Measurements from ENCODE around the gene SAYSD1.

The SAYSD1 gene

DNA sequence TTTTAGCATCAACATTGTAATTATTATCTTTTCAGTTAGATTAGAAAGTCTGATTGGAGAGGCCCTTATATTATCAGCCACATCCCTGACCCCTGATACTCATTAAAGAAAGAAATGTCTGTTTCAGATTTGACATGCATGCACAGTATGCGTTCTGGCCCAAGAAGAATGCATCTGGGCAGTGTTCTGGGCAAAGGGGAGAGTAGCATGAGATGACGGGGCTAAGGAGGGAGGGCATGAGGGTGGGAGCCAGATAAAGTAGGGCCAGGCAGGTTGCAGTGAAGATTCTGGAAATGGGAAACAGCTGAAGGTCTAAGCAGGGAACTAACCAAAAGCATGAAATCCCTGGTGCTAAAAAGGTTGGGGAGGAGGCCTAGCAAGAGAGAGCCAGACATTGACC, 7.3 kb downstream of the SAYSD1 start:
- DNase-seq = no peak

DNA sequence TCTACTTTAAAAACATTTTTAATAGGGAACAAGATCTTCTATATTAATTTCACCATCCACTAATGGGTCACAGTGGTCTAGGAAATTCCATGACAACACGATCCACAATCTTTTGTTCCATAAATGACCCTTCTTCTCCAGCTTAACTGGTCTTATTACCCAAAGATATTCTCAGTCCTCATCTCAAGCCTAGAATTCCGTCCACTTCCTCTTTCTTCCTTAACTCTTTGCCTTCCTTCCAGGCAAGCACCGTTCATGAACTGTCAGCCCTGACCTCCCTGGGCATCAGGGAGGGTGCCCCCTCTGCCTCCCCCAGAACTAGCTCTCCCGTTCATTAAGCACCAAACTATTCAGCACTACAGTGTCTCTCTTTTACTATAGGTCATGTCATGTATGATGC, 8.0 kb downstream of the SAYSD1 start:
- DNase-seq = no peak

DNA sequence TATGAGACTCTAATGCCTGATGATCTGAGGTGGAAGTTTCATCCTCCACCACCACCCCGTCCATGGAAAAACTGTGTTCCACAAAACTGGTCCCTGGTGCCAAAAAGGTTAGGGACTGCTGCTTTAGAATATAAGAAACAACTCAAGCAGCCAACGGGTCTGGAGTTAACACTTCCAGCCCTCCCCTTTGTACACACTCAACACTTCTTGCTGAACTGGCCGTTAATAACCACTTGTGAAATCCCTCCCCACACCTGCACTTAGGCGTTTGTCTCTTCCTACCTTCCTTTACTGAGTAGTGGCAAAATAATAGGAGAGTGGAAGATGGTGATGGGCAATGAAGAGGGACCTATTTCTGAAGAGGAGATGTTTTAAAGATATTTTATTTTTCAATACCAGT, 10.5 kb downstream of the SAYSD1 start:
- no peak for DNase-seq

DNA sequence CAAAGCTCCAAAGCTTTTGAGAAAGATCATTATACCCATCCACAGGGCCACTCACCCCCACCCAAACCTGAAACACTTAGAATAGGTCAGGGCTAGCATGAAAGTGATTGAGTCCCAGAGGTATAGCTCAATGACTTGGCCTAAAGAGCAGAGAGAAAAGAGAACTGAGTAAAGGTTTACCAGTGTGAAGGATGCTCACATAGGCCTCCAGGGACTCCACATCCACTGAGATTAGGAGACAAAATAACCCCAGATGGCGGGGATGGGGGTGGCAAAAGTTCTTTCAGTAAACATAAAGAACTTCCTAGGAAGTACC, 12.2 kb downstream of the SAYSD1 start:
- DNase-seq = no peak

DNA sequence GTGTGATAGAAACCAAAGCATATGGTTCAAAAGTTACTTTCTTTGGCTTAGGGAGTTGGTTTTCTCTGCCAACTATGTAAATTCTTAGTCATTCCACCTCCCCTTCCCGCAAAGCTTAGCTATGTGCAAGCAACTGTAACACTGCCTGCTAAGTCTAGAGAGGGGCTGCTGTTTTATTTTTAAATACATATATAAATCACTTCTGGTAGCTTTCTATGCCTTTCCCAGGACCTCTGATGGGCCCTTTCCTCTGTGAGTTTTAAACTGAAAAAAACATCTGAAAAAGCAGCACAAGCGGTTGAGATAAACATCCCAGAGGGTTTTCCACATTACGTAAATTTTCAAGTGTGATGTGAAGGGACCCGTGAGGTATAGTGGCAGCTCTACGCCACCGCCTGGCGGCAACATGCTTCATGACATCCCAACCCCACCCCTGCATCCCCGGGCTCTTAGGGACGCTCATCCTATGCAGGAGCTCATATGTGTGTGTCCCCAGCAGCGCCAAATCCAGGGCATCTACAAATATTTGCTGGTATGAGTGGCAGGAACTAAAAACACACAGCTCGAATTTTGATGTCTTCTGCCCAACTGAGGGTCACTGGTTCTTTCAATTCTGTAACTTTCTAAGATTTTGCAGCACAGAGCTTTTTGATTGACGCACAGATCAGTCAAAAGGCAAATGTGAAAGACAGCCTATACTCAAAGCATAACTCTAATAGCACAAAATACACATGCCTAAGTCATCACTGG, 12.7 kb downstream of the SAYSD1 start:
- DNase-seq = peak; percentile 55

DNA sequence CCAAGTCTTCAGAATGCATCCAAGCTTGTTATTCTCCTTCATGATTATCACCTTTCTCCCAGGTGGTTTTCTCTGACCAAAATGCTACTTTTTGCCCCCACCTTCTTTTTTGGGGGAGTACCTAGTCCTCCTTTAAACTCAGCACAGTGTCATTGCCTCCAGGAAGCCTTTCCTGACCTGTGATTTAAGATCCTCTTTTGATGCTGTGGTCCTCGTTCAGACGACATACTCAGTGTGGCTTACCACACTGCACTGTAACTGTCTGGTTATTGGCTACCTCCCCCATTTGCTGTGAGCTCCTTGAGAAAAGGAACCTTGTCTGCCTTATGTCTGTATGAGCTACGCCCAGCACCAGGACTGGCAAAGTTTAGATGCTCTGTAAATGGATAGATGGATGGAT, 14.6 kb downstream of the SAYSD1 start:
- no peak for DNase-seq

DNA sequence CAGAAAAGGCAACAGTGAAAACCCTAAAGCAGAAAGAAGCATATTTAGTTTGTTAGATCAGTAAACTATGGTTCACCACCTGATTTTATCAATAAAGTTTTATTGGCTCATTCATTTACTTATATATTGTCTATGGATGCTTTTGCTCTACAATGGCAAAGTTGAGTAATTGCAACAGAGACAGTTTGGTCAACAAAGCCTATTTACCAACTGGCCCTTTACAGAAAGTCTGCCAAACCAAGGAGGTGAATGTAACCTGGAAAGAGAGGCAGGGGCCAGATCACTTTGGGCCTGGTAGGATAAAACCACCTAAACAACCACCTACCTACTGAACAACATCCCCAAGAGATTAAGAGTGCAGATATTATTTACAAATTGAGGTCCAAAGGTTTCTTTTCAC, 19.4 kb downstream of the SAYSD1 start:
- DNase-seq = no peak

DNA sequence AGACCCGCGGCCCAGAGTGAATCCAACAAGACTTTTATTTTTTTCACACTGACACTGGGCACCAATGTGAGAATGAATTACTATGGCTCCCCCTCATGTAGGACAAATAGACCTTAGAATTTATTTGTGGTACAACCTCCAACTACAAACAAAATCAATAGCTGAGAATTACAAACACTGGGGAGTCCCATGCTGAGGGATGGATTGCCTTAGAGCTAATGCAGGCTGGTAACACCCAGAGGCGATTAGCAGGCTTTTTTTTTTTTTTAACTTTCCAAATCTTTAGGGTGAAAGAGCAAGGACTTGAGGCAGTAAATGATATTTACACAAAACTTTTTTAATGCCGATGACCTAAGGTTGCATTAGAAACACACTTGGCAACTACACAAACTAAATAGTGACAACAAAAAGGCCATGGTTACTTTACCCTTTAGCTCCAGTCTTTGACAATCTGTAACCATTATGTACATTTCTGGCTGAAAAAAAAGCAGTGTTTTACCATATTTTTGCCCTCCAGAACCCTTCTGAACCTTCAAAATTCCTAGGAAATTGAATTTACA, 21.8 kb downstream of the SAYSD1 start:
- DNase-seq = no peak

DNA sequence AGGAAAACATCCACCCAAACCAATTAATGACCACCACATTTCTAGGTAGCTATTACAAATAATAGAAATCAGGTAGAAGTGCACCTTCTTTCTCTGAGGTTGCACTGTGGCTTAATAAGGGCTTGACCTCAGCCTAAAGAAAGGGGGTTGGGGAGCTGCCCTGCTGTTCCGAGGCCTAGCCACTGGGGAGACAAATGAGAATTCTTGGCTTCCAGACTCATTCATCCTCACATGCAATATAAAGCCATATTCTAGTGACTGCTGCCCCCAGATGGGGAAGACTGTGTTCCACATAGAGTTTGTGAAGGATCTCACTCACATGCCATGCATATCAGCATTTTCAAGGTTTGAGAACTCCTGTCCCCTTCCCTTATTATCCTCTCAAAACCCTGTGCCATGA, 22.9 kb downstream of the SAYSD1 start:
- DNase-seq = no peak

DNA sequence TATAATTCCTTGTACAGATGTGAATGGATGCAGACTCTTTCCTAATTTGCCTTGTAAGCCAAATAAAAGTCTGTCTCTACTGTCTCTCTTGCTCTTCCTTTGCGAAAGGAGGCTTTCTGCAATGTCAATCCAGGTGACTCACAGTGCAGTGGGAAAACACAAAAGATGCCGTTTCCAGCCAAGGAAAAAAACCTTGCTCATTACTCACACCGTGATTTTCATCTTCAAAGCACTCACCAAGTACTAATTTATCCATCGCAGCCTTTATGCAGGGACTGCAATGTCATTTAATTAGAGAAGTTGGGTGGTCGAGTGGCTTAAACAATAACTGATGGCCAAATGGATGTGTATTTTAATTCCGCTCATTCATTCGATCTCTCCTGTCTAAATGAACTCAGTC, 23.8 kb downstream of the SAYSD1 start:
- no peak for DNase-seq

DNA sequence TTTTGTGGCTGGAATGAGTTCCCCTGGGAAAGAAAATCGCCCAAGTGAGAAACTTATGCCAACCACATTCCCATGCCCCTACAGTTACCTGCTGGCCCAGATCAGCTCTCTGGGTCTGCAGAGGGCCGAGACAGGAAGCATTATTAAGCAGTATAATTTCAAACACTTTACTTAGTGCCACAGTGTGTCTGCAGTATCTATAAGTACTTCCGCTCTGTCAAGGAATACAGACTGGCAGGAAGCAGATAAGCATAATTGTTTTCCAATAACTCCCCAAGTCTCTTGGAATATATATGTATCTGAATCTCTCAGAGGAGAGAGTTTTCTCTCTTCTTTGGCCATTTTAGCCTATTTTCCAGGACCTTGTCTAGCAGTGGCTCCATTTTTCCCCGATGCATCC, 24.9 kb downstream of the SAYSD1 start:
- DNase-seq = no peak

DNA sequence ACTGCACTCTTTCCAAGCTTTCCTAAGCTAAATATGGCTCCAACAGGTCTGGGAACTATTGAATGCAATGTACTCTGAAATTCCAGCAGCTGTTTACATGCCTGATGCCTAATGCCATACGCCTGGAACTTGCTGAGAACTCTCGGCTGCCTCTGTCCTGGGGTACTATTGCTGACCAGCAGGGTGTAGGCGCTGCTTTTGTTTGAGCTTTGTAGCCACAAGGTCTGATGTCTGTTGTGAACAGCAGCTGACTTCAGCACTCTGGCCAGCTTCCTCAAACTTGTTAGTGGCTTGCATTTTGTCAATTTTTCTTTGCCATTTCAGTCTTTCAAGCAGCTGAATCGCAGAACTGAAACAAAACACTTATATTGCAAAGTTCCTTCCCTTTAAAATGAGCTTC, 26.7 kb downstream of the SAYSD1 start:
- peak; percentile 62 for DNase-seq

DNA sequence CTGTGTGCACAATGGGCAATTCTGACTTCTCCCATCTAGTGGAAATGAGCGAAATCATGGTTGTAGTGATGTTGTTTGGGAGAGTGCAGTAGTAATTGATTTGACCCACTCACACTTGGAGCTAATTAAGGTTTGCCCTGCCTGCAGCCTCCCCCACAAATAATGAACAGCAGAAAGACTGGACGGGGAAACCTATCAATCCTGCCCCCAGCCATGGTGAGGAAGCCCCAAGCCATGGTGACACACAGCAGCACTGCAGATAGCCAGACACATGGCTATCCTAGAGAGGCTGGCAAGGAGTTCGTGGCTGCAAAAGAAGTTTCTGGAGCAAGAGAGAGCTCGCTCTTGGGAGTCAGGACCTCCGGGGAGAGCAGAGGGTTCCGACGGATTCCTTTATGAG, 27.8 kb downstream of the SAYSD1 start:
- DNase-seq = no peak

DNA sequence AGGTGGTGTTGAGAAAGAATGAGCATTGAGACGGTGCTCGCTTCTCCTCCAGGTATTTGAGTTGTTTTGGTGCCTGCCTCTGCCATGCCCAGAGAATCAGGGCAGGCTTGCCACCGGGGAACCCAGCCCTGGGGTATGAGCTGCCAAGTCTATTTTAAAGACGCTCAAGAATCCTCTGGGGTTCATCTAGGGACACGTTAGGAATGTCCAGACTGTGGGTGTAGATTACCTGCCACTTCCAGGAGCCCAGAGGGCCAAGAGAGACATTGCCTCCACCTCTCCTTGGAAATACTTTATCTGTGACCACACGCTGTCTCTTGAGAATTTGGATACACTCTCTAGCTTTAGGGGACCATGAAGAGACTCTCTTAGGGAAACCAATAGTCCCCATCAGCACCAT, 28.3 kb downstream of the SAYSD1 start:
- no peak for DNase-seq

DNA sequence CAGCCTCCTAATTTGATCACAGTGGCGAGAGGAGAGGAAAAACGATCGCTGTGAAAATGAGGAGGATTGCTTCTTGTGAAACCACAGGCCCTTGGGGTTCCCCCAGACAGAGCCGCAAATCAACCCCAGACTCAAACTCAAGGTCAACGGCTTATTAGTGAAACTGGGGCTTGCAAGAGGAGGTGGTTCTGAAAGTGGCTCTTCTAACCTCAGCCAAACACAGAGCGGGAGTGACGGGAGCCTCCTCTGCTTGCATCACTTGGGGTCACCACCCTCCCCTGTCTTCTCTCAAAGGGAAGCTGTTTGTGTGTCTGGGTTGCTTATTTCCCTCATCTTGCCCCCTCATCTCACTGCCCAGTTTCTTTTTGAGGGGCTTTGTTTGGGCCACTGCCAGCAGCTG, 28.7 kb downstream of the SAYSD1 start:
- DNase-seq = no peak

DNA sequence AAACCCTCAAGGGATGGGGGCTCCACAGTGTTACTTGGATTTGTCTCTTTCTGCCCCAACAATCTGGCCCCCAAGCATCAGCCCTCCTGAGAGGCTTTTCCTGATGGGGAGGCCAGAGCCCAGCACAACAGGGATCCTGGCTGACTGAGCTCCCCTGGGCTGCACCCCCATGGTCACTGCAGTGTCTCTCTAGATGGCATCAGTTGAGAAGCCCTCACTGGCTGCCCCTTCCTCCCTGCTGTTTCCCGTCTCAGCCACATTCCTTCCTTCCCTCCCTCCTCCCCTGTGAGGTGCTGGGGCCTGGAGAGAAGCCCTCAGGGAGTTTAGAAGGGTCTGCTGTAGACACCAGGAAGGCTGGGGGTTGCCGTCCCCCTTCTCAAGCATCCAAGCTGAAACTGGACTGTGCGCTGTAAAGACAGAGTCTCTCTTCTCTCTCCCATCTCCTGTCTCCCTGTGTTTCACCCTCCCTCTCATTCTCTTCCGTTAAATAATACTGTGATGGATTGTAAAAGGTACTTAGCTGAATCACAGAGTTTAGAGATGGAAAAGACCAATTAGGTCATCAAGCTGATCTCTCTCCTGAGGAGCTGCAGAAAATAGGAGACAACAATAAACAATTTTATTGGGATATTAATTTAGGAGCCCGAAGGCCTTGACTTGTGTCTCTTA, 29.7 kb downstream of the SAYSD1 start:
- DNase-seq = no peak

DNA sequence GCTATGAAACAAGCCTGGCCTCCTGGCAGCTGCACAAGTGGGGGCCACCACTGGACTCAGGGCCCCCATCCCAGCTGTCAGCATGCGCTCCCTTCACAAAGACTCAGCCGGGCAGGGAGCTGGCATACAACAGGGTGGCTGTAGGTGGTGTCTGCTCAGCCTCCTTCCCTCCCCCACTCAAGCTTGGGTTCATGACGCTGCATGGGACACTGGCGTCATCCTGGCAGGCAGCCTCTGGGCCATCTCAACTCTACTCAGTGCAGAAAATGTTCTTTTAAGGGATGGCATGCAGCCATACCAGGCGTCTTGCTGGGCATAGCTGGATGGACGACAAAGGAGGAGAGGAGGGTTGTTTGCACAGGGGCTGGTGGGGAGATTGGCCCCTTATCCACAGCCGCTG, 30.5 kb downstream of the SAYSD1 start:
- no peak for DNase-seq

DNA sequence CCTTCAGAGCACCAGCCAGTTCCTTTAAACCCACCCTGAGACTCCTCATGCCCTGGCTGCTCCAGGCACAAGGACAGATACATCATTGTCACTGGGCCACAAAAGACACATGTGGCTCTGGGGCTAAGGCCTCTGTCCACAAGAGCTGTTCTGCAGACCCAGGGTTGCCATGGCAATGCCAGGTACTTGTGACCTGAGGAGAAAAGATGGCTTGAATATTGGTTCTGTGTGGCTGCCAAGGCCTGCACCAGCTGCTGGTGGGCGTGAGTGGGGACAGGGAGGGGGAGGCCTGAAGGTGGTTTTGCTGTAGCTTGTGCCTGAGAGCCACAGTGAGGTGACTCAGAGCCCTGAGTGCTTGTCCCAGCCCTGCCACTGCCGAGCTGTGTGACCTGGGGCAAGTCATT, 31.8 kb downstream of the SAYSD1 start:
- DNase-seq = no peak

DNA sequence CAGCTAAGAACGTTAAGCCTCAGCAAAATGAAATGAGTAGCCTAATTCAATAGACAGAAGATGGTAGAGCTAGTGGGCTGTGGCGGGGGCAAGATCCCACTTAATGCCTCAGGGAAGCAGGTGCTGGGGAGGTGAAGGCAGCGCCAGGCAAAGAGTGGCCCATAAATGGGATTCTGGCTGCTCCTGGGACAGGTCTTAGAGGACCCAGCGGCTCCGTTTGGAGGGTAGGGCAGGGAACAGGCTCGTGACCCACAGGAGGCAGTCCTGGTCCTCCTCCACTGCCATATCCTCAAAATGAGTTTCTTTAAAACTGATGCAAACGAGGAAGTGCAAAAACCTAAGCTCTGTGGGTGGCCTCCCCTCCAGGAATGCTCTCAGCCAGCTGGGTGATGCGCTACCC, 32.7 kb downstream of the SAYSD1 start:
- no peak for DNase-seq

DNA sequence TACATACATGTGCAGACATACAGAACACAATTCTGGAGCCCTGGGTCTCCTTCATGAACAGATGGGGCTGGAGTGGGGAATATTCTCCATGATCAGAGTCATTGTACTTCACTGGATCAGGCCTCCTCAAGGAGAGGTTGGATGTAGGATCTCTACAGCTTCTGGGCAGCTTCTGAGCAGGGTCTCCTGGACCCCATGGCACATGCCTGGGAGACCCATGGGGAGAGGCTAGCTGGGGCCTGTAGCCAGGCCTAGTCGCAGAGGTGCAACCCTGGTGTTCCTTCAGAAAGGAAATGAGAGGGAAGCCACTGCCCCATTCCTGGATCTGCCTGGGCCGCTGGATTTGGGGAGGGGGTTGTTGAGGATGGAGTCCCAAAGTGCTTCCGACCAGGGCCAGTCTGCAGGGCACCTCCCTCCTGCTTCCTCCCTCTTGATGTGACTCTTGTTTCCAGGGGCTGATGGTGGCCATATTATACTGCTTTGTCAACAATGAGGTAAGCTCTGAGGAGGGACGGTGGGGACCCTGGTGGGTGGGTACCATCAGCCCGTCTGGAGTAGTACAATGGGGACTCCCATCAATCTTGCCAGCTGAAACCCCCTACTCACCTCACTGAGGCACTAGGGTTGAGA, 34.6 kb downstream of the SAYSD1 start:
- no peak for DNase-seq

DNA sequence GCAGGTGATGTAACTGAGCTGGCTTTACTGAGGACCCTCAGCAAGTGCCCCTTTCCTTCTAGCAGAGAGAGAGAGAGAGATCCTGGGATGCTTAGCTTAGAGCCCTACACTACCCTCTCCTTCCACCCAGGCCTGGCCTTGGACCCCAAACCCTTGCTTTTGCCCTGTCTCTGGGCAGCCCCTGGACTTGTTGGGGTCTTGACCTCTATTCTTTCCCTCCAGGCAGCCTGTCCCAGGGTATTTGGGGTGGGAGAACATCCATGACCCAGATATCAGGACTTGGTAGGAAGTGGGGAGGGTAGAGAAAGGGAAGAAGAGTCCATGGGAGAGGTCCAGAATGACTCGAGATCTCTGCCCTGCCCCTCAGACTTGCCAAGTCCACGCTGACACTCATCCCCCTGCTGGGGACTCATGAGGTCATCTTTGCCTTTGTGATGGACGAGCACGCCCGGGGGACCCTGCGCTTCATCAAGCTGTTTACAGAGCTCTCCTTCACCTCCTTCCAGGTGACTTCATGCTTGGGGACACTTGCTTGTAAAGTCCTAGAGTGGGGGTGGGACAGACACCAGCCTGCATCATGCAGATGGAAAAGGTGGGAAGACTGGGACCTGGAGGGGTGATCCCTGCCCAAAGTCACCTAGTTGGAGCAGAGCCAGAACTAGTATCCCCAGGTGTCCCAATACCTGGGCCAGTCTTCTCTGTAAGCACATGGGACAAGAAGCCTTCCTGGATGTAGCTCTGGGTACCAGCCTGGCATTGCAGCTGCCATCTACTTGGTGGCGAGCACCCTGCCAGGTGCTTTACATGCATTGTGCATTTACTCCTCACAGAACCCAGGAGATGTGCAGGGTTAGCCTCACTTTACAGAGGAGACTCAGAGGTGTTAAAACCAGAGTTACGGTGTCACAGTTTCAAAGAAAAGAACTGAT, 35.5 kb downstream of the SAYSD1 start:
- peak; percentile 10 for DNase-seq

DNA sequence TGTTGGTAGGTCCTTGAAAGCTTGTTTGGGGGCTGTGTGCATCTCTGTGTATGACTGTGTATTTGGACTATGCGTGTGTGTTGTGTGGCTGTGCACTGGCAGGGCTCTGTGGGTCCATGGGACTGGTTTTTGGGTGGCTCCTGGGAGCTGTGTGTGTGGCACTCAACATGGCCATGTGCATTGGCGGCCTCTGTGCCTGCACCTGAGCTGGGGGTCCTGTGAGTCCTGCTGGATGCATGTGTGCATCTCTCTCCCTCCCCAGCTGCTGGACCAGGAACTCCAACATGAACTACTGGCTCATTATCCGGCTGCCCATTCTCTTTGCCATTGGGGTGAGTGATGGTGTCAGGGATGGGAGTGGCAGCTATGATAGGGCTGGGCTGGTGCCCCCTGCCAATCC, 36.3 kb downstream of the SAYSD1 start:
- peak; percentile 34 for DNase-seq
